Erythroblast (primary cell): Measurements from ENCODE around the gene OTUB2.

Source experiments
- GATA1 ChIP-seq: IDR thresholded peaks from 2 replicates; pipeline ENCODE4 v1.6.1; 2011; ENCODE audit warnings: low read depth, mild to moderate bottlenecking, control low read depth, low read length, moderate library complexity
- POLR2A ChIP-seq: IDR thresholded peaks from 2 replicates; pipeline ENCODE4 v1.6.1; 2011; ENCODE audit warnings: mild to moderate bottlenecking, low read length

- TF ChIP-seq POLR2A: no peak
- TF ChIP-seq GATA1: no peak
These were observed 15.6 kb downstream of the OTUB2 start for GRCh38 chr14:94041551-94042346.
